Peyer's patch (tissue), 4 donors: ENCODE results near the gene MPHOSPH10. TPM values are rescaled to one million over a fixed set of nuclear protein-coding genes. Genes with fewer than 3 reads are reported as not detected.
"Not testable (repeated sequence)": the region's sequence is repeated elsewhere in the genome, so short reads cannot be mapped to it uniquely, and the experiment has no call there.

Experiments used
- DNase-seq, 3 donors: peaks; one replicate each; pipeline ENCODE4 v3.0.0-alpha.2; 2017 to 2019
- H3K27ac ChIP-seq, 4 donors: fragments of 200-600 bp; sonication (generic); one replicate each; pipeline ENCODE4 v1.5.1; 2016 to 2019
- H3K27me3 ChIP-seq, 2 donors: fragments of 200-600 bp; sonication (generic); one replicate each; pipeline ENCODE4 v1.5.1; 2019
- H3K36me3 ChIP-seq, 3 donors: fragments of 200-600 bp; sonication (generic); one replicate each; pipeline ENCODE4 v1.5.1; 2016 to 2019
- H3K4me1 ChIP-seq, 4 donors: fragments of 200-600 bp; sonication (generic); one replicate each; pipeline ENCODE4 v1.5.1; 2016 to 2019
- H3K4me3 ChIP-seq, 4 donors: fragments of 200-600 bp; sonication (generic); 1 replicate in 3 of 4; 2 replicates in 1 of 4; pipeline ENCODE4 v1.5.1; 2016 to 2019; ENCODE audit warnings: mild to moderate bottlenecking in 1 of 4
- H3K9me3 ChIP-seq, 4 donors: fragments of 200-600 bp; sonication (generic); one replicate each; pipeline ENCODE4 v1.5.1; 2016 to 2019; ENCODE audit warnings: mild to moderate bottlenecking in 1 of 4
- POLR2A ChIP-seq, 2 donors: fragments of 450-650 bp; IDR thresholded peaks; one replicate each; pipeline ENCODE4 v1.5.1; 2017; ENCODE audit warnings: antibody characterized with exemption in 2 of 2, mild to moderate bottlenecking in 2 of 2, moderate library complexity in 2 of 2
- total RNA-seq, 4 donors: library from RNA; depleted of rRNA; stranded (reverse); fragments of >200 nt; gene quantifications; one replicate each; pipeline ENCODE4 v1.1.0, GENCODE V29; 2016
- TF ChIP-seq, protein P1 (sequence below), 6 experiments: fragments of 450-650 bp in 4 of 6; fragments of 200-600 bp in 2 of 6; sonication (generic) in 1 of 6; IDR thresholded peaks; one replicate each; pipeline ENCODE4 v1.5.1; 2017 to 2019; ENCODE audit warnings: antibody characterized with exemption in 6 of 6, mild to moderate bottlenecking in 3 of 6, moderate library complexity in 1 of 6

The MPHOSPH10 gene
- total RNA-seq, 4 donors from 2014 or later, result 16.3 to 37.1 (median 20.7) TPM

- Histone ChIP-seq H3K36me3 (peaks cover 0 to 6% (median 0%) of the 10 kb centered on the region in 3 donors), H3K4me1 (peaks cover 0 to 19% (median 0%) of the 10 kb centered on the region in 4 donors), H3K4me3 (no peak overlapping the region), H3K27ac (no peak overlapping the region), H3K9me3 (no peaks in the 10 kb centered on the region), H3K27me3 (no peaks in the 10 kb centered on the region)
- DNase-seq, result no peak
- TF ChIP-seq, protein P1, sequence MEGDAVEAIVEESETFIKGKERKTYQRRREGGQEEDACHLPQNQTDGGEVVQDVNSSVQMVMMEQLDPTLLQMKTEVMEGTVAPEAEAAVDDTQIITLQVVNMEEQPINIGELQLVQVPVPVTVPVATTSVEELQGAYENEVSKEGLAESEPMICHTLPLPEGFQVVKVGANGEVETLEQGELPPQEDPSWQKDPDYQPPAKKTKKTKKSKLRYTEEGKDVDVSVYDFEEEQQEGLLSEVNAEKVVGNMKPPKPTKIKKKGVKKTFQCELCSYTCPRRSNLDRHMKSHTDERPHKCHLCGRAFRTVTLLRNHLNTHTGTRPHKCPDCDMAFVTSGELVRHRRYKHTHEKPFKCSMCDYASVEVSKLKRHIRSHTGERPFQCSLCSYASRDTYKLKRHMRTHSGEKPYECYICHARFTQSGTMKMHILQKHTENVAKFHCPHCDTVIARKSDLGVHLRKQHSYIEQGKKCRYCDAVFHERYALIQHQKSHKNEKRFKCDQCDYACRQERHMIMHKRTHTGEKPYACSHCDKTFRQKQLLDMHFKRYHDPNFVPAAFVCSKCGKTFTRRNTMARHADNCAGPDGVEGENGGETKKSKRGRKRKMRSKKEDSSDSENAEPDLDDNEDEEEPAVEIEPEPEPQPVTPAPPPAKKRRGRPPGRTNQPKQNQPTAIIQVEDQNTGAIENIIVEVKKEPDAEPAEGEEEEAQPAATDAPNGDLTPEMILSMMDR (IDR thresholded peaks at IDR 0.05), result no peak
- TF ChIP-seq POLR2A (IDR thresholded peaks at IDR 0.05), result no peak
Measured at GRCh38 chr2:71125506-71126294, 4.7 kb upstream of the MPHOSPH10 start.

DNA sequence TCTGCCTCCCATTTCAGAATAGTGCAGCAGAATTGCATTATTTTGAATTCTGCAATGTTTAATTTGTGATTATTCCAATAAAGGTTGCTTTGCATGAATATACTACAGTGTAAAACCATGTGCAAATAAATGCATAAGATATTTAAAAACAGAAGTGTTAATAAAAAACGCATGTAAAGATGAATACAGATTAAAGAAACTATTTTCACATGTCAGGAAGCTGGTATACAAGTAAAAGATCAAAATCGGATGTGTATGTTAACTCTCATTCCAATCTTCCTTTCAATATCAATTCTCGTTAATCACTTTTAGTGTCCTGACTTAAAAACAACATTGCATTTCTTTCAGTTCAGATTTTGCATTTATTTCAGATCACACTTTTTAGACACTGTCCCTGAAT lies 3.5 kb upstream of the MPHOSPH10 start:
- Histone ChIP-seq H3K4me1 (peaks cover 0 to 26% (median 0%) of the 10 kb centered on the region in 4 donors), H3K4me3 (no peak overlapping the region), H3K36me3 (peaks cover 0 to 6% (median 0%) of the 10 kb centered on the region in 3 donors), H3K27me3 (no peaks in the 10 kb centered on the region), H3K9me3 (no peaks in the 10 kb centered on the region), H3K27ac (no peak overlapping the region)
- TF ChIP-seq, protein P1 (IDR thresholded peaks at IDR 0.05), result no peak
- TF ChIP-seq POLR2A (IDR thresholded peaks at IDR 0.05), result no peak
- no peak for DNase-seq

DNA sequence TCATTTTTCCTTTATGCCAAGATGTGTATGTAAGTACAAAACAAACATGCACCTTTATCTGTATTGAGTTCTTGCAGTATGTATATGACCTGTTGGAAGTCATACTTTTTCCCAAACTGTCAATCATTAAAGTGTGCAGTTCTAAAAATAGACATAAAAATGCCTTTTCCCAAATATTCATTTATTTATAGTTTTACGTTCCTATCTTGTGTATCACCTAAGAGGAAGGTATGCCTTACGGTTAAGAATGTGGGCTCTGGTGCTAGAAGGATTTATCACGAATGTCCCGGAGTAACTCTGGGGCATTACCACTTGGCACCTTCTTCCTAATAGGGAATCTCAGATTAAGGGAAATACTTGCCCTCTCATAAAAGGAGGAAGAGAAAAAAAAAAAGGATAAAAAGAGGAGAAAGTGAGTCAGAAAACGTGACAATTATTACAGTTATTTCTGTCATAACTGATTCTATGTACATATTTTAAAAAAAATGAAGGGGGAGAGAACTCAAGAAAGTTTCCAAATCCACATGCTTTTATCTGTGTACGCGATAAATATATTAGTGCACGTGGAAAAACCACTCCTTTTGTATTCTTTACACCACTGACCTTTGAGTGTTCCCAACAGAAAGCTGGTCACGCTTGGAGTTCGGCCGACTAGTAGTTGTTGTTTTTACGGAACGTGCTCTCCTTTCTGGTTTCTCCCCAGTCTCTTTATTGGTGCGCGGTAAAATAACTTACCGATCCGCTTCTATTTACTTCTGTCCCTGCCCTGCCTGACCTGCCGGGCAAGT lies 1.1 kb upstream of the MPHOSPH10 start:
- TF ChIP-seq, protein P1 (IDR thresholded peaks at IDR 0.05), result no peak
- TF ChIP-seq POLR2A (IDR thresholded peaks at IDR 0.05), result no peak
- no peak for DNase-seq

DNA sequence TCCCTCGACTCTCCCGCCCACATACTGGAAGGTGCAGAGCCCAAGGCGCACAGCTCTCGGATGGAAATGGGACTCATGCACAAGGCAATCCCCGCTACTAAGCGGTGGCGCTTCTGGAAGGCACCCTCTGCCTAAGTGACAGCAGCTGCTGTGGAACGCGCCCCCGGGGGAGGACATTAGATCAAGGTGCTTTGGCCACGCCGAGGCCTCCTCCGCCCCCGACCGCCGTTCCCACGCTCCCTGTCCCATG lies 607 bp upstream of the MPHOSPH10 start:
- Histone ChIP-seq H3K27me3 (no peaks in the 10 kb centered on the region), H3K36me3 (peaks cover 0 to 15% (median 0%) of the 10 kb centered on the region in 3 donors), H3K27ac (peak overlapping the region; percentile 85 to 97 (median 91)), H3K9me3 (no peaks in the 10 kb centered on the region), H3K4me1 (peaks cover 0 to 32% (median 0%) of the 10 kb centered on the region in 4 donors), H3K4me3 (peak overlapping the region; percentile 70 to 88 (median 79))
- no peak for DNase-seq
- TF ChIP-seq, protein P1 (IDR thresholded peaks at IDR 0.05), result no peak
- peak in 1 of 2 donors; percentile 62 for TF ChIP-seq POLR2A (IDR thresholded peaks at IDR 0.05)

More for the DNA sequence above, 1.1 kb upstream of the MPHOSPH10 start:
- Histone ChIP-seq H3K4me3 (peak overlapping the region; percentile 70 to 88 (median 79)), H3K27ac (peak overlapping the region; percentile 85 to 97 (median 91)), H3K36me3 (peaks cover 0 to 9% (median 0%) of the 10 kb centered on the region in 3 donors), H3K27me3 (no peaks in the 10 kb centered on the region), H3K9me3 (no peaks in the 10 kb centered on the region), H3K4me1 (peaks cover 0 to 32% (median 0%) of the 10 kb centered on the region in 4 donors)

DNA sequence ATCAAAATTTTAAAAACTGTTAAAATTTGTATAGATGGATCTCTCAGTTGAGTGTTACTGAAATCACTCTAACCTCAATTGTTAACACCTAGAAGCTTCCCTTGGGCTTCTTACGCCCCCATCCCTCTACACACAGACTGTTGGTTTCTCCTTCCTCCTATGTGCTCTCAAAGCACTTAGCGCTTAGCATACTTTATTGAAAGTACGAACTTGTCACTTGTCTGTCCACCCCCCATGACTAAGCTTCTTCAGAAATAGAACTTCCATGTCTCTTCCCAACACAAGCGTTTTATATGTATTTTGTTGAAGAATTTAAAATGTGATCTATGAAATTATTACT lies 441 bp downstream of the MPHOSPH10 start:
- no peak for DNase-seq
- TF ChIP-seq POLR2A (IDR thresholded peaks at IDR 0.05), result no peak
- TF ChIP-seq, protein P1 (IDR thresholded peaks at IDR 0.05), result no peak
- Histone ChIP-seq H3K4me1 (peaks cover 0 to 32% (median 0%) of the 10 kb centered on the region in 4 donors), H3K4me3 (peak overlapping the region; percentile 70 to 88 (median 79)), H3K27ac (peak overlapping the region; percentile 85 to 97 (median 91)), H3K27me3 (no peaks in the 10 kb centered on the region), H3K36me3 (peaks cover 0 to 25% (median 0%) of the 10 kb centered on the region in 3 donors), H3K9me3 (no peaks in the 10 kb centered on the region)

DNA sequence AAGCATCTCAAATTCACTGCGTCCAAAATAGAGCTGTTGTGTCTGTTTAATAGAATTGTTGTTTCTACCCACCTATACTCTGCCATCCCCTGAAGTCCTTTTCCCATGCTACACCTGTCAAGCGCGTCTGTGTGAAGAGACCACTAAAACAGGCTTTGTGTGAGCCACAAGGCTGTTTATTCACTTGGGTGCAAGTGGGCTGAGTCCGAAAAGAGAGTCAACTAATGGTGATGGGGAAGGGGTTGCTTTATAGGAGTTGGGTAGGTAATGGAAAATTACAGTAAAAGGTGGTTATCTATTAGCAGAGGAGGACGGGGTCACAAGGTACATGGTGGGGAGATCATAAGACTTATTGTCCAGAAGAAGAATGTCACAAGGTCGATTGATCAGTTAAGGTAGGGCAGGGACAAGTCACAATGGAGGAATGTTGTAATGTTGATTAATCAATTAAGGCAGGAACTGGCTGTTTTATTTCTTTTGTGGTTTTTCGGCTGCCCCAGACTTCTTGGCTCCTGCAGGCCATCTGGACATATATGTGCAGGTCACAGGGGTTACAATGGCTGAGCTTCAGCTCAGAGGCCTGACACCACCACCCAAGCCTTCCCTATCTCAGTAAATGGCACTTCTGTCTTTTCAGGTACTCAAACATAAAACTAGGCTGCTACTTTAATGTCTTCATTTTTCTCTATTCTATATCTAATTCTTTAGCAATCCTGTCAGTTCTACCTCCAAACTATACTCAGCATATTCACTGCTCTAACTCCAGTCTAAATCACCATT lies 1.1 kb downstream of the MPHOSPH10 start:
- peaks cover 0 to 32% (median 0%) of the 10 kb centered on the region in 4 donors for H3K4me1 ChIP-seq
- not testable (repeated sequence) for DNase-seq, H3K27me3 ChIP-seq, H3K9me3 ChIP-seq
- peaks cover 0 to 32% (median 0%) of the 10 kb centered on the region in 3 donors for H3K36me3 ChIP-seq
- H3K4me3 ChIP-seq, result peak overlapping the region in 3 of 4 donors; percentile 77 to 88 (median 81)
- H3K27ac ChIP-seq, result peak overlapping the region in 1 of 4 donors; percentile 88
